Kidney epithelial cell (primary cell): ENCODE results near the gene IL4R. TPM values are rescaled to one million over a fixed set of nuclear protein-coding genes. Genes with fewer than 3 reads are reported as not detected.
"Not testable (repeated sequence)": the region's sequence is repeated elsewhere in the genome, so short reads cannot be mapped to it uniquely, and the experiment has no call there.

ENCODE experiments used
- DNase-seq: peaks from one replicate; pipeline ENCODE4 v3.0.0-alpha.2; 2010; ENCODE audit warnings: low read depth
- H3K27me3 ChIP-seq: 2 replicates; pipeline ENCODE4 v1.6.0; 2011; ENCODE audit warnings: low read length; ENCODE audit not compliant: control insufficient read depth, insufficient read depth
- H3K36me3 ChIP-seq: 2 replicates; pipeline ENCODE4 v1.5.1; 2011; ENCODE audit warnings: low read length; ENCODE audit not compliant: control insufficient read depth, insufficient read depth
- H3K4me3 ChIP-seq: 2 replicates; pipeline ENCODE4 v1.5.1; 2011; ENCODE audit warnings: low read depth, mild to moderate bottlenecking, control low read depth, low read length
- total RNA-seq: library from RNA; depleted of rRNA; stranded (reverse); fragments of >200 nt; gene quantifications from 2 replicates; pipeline ENCODE4 v1.2.3, GENCODE V29; 2015
- TF ChIP-seq, protein P1 (sequence below): IDR thresholded peaks from 2 replicates; pipeline ENCODE4 v1.5.1; 2011; ENCODE audit warnings: mild to moderate bottlenecking, moderate library complexity, low read length, control low read depth, inconsistent platforms; ENCODE audit not compliant: insufficient read depth, poor library complexity, severe bottlenecking

Gene IL4R
- total RNA-seq, 1 donor from 2014 or later, result 52.1 TPM

DNA sequence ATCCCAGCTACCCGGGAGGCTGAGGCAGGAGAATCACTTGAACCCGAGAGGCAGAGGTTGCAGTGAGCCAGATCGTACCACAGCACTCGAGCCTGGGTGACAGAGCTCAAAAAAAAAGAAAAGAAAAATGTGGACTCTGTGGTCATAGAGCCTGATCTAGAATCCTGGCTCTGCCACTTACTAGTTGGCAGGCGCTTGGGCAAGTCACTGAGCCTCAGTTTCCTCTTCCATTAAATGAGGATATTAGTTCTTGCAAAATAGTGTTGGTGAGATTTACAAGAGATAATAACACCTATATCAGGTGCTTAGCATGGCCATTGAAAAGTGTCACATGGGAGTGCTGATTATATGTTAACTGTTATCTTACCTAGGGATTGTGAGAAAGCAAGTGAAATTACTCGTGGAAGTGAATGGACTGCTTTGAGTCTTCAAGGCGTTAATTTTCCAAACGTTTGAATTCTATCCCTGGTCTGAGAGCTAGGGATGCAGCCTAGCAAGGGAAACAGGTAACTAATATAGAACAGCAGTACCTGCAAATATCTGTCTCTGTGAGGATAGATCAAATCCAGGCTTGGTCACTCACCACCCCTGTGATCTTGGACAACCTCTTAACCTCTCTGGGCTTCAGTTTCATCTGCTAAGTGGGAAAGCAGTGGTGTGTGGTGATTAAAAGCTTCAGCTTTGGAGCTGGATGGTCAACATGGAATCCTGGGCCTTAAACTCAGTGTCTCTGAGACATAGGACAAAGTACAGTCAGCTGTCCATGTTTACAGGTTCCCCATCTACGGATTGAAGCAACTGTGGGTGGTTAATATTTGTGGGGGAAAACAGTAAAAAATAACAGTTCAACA lies 44.2 kb upstream of the IL4R start:
- Histone ChIP-seq H3K4me3 (peak overlapping the region; percentile 94), H3K36me3 (no peaks in the 10 kb centered on the region), H3K27me3 (no peaks in the 10 kb centered on the region)
- TF ChIP-seq, protein P1, sequence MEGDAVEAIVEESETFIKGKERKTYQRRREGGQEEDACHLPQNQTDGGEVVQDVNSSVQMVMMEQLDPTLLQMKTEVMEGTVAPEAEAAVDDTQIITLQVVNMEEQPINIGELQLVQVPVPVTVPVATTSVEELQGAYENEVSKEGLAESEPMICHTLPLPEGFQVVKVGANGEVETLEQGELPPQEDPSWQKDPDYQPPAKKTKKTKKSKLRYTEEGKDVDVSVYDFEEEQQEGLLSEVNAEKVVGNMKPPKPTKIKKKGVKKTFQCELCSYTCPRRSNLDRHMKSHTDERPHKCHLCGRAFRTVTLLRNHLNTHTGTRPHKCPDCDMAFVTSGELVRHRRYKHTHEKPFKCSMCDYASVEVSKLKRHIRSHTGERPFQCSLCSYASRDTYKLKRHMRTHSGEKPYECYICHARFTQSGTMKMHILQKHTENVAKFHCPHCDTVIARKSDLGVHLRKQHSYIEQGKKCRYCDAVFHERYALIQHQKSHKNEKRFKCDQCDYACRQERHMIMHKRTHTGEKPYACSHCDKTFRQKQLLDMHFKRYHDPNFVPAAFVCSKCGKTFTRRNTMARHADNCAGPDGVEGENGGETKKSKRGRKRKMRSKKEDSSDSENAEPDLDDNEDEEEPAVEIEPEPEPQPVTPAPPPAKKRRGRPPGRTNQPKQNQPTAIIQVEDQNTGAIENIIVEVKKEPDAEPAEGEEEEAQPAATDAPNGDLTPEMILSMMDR, result no peak
- DNase-seq, result no peak

DNA sequence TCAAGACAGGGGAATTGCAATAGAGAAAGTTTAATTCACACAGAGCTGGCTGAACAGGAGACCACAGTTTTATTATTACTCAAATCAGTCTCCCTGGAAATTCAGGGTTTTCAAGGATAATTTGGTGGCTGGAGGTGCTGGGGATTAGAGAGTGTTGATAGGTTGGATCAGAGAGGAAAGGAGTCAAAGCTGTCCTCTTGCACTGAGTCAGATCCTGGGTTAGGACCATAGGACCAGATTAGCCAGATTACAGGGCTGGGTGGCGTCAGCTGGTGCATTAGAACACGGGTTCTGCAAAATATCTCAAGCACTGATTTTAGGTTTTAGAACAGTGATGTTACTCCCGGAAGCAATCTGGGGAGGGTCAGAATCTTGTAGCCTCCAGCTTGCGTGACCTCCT lies 43.4 kb upstream of the IL4R start:
- TF ChIP-seq, protein P1, result no peak
- DNase-seq, result no peak
- Histone ChIP-seq H3K4me3 (no peak overlapping the region), H3K36me3 (no peaks in the 10 kb centered on the region), H3K27me3 (no peaks in the 10 kb centered on the region)

DNA sequence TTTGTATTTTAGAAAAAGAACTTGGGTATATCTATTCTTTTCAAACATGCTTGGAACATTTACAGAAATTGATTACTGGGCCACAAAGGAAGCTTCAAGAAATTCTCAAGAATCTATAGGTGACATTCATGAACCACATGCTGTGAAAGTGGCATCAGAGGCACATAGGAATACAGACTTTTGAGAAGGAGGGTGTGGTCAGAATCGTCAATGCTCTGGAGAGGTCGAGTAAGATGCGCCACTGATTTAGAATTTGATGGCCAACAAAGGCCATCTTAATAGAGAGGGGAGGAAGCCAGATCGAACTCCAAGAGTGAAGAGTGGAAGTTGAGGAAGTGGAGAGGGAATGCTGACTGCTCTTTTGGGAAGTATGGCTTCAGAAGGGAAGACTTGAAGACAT lies 41.7 kb upstream of the IL4R start:
- no peaks in the 10 kb centered on the region for H3K27me3 ChIP-seq
- H3K36me3 ChIP-seq, result no peaks in the 10 kb centered on the region
- DNase-seq, result no peak
- H3K4me3 ChIP-seq, result no peak overlapping the region
- TF ChIP-seq, protein P1, result no peak

DNA sequence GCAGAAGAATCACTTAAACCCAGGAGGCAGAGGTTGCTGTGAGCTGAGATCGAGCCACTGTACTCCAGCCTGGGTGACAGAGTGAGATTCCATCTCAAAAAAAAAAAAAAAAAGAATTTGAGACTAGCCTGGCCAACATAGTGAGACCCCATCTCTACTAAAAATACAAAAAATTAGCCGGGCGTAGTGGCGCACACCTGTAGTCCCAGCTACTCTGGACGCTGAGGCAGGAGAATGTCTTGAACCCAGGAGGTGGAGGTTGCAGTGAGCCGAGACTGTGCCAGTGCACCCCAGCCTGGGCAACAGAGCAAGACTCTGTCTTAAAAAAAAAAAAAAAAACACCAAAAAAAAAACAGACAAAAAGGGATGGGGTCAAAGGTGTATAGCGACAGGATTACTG lies 41.1 kb upstream of the IL4R start:
- H3K36me3 ChIP-seq, H3K4me3 ChIP-seq, DNase-seq, H3K27me3 ChIP-seq: not testable (repeated sequence)

DNA sequence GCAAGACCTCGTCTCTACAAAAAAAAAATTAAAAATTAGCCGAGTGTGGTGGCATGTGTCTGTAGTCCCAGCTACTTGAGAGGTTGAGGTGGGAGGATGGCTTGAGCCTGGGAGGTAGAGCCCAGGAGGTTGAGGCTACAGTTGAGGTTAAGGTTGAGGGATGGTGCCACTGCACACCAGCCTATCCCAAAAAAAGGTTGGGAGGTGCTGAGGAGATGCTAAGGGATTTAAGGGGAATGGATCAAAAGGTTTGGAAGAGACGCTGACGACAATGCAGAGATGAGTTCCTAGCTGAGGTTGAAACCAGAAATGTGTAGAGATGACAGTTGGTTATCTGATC lies 40.5 kb upstream of the IL4R start:
- TF ChIP-seq, protein P1, result no peak
- DNase-seq, result no peak
- H3K4me3 ChIP-seq, result no peak overlapping the region
- no peaks in the 10 kb centered on the region for H3K36me3 ChIP-seq
- H3K27me3 ChIP-seq, result no peaks in the 10 kb centered on the region

DNA sequence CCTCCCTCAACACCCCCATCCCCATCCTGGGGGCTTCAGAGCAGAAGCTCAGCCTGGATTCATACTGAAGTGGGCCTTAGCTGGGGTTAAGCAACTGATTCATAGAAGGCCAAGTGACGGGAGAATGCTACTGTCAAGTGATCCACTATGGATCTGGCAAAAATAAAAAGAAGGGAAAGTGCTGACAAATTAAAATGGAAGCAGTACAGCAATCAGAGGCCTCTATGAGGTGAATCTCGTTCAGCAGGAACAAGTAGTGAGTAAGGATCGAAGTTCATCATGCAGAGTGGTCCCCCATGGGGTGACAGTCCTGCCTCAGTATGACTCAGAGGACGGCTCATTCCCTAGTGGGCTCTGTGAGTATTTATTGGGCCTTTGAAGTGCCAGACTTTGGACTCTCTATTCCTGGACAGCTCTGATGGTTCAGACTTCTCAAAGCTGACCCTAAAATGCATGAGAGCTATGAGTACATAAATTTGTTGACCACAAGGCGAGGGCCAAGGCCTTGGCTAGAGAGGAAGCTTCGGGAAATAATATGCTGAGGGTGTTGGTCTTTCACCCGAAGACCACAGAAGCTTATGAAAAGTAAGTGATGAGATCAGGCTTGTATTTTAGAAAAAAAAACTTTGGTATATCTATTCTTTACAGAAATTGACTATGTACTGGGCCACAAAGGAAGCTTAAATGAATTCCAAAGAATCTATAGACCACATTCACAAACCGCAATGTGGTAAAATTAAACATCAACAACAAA lies 39.9 kb upstream of the IL4R start:
- TF ChIP-seq, protein P1, result no peak
- Histone ChIP-seq H3K27me3 (no peaks in the 10 kb centered on the region), H3K4me3 (no peak overlapping the region), H3K36me3 (no peaks in the 10 kb centered on the region)
- no peak for DNase-seq

DNA sequence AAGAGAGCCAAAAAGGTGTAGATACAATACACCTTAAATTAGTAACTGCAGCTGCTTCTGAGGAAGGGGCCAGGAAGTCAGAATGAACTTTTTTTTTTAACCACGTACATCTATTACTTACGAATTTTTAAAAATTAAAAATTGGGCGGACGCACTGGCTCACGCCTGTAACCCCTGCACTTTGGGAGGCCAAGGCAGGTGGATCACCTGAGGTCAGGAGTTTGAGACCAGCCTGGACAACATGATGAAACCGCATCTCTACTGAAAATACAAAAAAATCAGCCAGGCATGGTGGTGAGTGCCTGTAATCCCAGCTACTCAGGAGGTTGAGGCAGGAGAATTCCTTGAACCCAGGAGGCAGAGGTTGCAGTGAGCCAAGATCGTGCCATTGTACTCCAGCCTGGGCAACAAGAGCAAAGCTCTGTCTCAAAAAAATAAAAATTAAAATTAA lies 39.3 kb upstream of the IL4R start:
- not testable (repeated sequence) for H3K4me3 ChIP-seq, H3K27me3 ChIP-seq, H3K36me3 ChIP-seq, DNase-seq
